Fibroblast of mammary gland (primary cell): ENCODE measurements around the gene FAM90A1.
"Not testable (repeated sequence)": the region's sequence is repeated elsewhere in the genome, so short reads cannot be mapped to it uniquely, and the experiment has no call there.

Experiments
- DNase-seq: peaks from one replicate; pipeline ENCODE4 v3.0.0-alpha.2; 2010; ENCODE audit warnings: low read depth
- H3K4me3 ChIP-seq: 2 replicates; pipeline ENCODE4 v1.5.1; 2011; ENCODE audit warnings: low read depth, mild to moderate bottlenecking, low read length, moderate library complexity; ENCODE audit not compliant: control insufficient read depth
- TF ChIP-seq, protein P1 (sequence below): conservative IDR thresholded peaks from 2 replicates; pipeline ENCODE4 v1.5.1; 2011; ENCODE audit warnings: low read depth, low read length, inconsistent platforms; ENCODE audit not compliant: control insufficient read depth, insufficient read depth

The FAM90A1 gene

DNA sequence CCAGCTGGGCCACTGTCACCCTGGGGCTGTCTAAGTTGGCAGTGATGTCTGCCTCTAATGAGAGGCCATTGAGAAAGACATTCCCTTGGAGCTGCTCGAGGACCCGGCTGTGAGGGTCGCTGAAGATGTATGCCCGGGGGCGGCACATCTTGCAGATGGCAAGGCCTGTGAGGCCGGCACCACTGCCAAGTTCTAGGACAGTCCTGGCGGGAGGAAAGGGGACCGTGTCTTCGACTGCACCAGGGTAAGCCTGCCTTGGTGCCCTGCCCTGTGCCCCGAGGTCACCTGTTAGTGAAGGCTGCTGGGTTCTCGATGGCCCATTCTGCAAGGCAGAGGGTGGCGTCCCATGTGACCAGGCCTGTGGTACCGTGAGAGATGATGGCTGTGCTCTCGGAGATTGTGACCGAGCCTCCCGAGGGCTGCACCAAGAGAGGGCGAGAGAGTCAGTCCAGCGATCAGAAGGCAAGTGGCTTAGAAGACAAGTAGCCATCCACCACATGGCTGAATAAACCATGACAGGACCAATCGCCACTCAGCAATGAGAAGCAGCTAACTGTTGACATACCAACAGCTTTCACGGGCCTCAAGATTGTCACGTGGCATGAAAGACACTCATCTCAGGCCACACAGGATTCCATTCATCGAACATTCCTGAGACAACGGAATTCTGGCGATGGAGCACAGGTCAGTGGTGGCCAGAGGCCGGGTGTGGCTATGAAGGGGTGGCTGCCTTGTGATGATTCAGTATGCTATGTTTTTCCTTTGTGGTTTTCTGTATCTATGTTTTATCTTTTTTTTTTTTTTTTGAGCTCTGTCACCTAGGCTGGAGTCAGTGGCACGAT is 8.1 kb upstream of the FAM90A1 start:
- DNase-seq, result peak; percentile 64
- not testable (repeated sequence) for H3K4me3 ChIP-seq

DNA sequence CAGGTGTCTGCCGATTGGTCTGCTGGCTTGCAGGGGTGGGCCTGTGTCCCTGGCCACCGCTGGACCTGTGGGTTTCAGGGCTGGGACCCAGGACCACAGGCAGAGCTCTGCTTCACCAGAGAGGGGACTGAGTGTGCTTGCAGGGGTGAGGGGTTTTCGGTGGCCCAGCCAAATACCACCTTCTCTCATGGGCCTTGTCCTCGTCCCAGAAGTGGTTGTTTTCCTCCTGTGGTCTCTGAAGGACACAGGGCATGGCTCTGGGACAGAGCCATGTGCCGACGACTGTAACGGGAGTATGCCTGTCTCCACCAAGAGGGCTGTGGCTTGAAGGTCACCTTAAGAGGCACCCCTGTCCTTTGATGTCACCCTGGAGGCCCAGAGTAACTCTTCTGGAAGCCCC is 7.3 kb upstream of the FAM90A1 start:
- DNase-seq, H3K4me3 ChIP-seq: not testable (repeated sequence)

GRCh38 chr12:8233935-8234495 is 6.6 kb upstream of the FAM90A1 start:
- DNase-seq, H3K4me3 ChIP-seq: not testable (repeated sequence)

DNA sequence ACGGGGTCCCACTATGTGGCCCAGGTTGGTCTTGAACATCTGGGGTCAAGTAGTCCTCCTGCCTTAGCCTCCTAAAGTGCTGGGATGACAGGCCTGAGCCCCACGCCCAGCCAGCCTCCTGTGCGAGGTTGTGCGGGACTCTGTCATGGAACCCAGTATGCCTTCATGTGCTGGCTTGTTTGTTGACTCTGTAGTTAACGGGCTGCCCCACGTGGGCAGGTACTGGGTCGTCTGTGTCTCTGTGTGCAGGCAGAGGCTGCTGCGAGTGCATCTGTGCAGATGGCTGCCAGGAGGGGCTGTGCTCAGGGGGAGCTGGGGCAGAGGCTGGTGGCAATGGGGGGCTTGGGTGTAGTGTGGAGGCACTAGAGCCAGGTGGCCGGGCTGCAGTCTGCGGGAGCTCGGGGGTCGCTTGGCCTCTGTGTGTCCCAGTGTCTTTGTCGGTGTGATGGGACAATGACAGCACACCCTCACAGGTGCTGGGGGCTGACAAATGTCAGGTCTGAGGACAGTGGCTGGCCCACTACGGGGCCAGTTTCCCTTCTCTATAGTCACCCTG is 6.0 kb upstream of the FAM90A1 start:
- H3K4me3 ChIP-seq, DNase-seq: not testable (repeated sequence)

GRCh38 chr12:8231666-8232608 is 4.5 kb upstream of the FAM90A1 start:
- H3K4me3 ChIP-seq, result not testable (repeated sequence)
- TF ChIP-seq, protein P1, sequence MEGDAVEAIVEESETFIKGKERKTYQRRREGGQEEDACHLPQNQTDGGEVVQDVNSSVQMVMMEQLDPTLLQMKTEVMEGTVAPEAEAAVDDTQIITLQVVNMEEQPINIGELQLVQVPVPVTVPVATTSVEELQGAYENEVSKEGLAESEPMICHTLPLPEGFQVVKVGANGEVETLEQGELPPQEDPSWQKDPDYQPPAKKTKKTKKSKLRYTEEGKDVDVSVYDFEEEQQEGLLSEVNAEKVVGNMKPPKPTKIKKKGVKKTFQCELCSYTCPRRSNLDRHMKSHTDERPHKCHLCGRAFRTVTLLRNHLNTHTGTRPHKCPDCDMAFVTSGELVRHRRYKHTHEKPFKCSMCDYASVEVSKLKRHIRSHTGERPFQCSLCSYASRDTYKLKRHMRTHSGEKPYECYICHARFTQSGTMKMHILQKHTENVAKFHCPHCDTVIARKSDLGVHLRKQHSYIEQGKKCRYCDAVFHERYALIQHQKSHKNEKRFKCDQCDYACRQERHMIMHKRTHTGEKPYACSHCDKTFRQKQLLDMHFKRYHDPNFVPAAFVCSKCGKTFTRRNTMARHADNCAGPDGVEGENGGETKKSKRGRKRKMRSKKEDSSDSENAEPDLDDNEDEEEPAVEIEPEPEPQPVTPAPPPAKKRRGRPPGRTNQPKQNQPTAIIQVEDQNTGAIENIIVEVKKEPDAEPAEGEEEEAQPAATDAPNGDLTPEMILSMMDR, result peak; percentile 50
- DNase-seq, result peak; percentile 68

DNA sequence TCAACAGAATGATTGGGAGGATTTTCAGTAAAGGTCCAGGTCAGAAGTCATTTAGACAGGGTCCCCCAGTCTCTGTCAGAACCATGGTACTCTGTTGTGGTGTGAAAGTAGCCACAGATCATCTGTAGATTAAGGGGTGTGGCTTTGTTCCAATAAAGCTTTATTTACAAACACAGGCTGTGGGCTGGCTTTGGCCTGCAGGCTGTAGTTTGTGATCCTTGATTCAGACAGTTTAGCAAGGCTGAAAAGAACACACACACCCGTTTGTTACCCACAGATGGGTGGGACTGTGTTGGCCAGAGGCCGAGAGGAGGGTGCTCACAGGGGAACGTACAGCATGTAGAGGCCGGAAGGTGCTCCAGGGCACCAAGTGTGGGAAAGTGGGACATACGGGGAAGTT is 3.6 kb upstream of the FAM90A1 start:
- DNase-seq, H3K4me3 ChIP-seq: not testable (repeated sequence)

DNA sequence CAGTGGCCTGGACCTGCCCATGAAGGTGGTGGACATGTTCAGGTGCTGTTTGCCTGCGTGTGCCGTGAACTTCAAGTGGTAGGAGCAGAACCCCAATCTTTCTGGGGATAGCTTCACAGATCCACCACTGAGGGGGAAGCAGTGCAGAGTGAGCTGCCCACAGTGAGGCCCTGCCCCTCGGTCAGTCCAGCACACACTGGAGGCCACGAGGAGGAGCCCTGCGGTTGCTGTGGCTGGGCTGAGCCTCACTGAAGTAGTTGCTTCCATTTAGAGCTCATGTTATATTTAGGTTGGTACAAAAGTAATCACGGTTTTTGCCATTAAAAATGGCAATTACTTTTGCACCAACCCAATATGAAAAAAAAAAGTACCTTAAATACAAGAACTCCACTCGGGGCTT is 2.1 kb upstream of the FAM90A1 start:
- DNase-seq, result not testable (repeated sequence)

GRCh38 chr12:8228607-8229006 is 1.2 kb upstream of the FAM90A1 start:
- not testable (repeated sequence) for DNase-seq, H3K4me3 ChIP-seq

More for the DNA sequence above, 2.1 kb upstream of the FAM90A1 start:
- not testable (repeated sequence) for H3K4me3 ChIP-seq

DNA sequence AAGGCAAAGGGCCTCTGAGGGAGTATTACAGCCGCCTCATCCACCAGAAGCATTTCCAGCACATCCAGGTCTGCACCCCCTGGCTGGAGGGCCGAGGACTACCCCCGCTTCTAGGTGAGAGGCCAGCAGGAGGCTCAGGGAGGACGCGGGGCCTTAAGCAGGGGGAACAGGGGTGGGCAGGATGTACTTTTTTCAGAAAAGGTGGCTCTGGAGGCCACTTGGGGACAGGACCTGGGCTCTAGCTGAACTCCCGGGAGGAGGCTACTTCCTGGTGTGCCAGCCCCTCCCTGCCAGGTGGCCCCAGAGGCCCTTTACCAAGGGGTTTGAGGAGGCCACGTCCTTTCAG is 287 bp upstream of the FAM90A1 start:
- DNase-seq, H3K4me3 ChIP-seq: not testable (repeated sequence)

DNA sequence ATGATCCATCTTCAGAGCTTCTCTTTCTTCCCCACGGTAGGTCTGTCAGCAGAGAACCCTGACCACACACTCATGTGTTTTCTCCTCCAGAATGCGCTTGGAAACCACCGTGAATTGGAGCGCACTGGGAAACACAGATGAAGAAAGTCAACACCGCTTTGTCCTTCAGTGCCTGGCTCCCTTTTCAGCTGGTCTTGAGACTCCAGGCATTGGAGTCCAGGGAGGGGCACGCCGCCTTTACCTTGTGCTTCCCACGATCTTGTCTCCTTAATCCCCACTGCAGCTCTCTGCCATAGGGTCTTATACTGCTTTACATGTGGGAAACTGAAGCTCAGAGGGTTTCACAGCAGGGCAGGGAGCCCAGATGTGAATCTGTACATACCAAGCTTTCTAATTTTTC is 1.1 kb downstream of the FAM90A1 start:
- no peak overlapping the region for H3K4me3 ChIP-seq
- TF ChIP-seq, protein P1, result no peak
- no peak for DNase-seq

- H3K4me3 ChIP-seq, DNase-seq: not testable (repeated sequence)
Measured at GRCh38 chr12:8224782-8225181, 2.6 kb downstream of the FAM90A1 start.

DNA sequence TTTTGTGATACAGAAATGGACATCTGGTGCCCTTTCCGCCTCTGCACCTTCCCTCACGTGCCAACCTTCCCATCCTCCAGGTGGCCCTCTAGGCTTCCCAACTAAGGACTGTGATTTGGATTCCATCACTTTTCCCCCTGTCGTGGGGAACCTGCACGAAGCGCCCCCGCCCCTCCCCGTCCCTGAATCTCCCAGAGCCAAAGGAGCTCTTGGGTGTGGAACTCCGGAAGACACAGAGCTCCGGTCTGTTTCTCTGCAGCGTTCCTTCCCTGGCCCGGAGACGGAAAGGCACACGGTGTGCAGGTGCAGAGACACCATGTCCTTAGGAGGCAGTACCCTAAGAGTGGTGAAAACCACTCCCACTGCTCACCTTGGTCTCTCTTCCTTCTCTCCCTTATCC is 3.8 kb downstream of the FAM90A1 start:
- not testable (repeated sequence) for DNase-seq

GRCh38 chr12:8222303-8222702 is 5.1 kb downstream of the FAM90A1 start:
- DNase-seq, H3K4me3 ChIP-seq: not testable (repeated sequence)

More for the DNA sequence above, 3.8 kb downstream of the FAM90A1 start:
- not testable (repeated sequence) for H3K4me3 ChIP-seq

GRCh38 chr12:8221844-8222243 is 5.6 kb downstream of the FAM90A1 start:
- H3K4me3 ChIP-seq, DNase-seq: not testable (repeated sequence)

DNA sequence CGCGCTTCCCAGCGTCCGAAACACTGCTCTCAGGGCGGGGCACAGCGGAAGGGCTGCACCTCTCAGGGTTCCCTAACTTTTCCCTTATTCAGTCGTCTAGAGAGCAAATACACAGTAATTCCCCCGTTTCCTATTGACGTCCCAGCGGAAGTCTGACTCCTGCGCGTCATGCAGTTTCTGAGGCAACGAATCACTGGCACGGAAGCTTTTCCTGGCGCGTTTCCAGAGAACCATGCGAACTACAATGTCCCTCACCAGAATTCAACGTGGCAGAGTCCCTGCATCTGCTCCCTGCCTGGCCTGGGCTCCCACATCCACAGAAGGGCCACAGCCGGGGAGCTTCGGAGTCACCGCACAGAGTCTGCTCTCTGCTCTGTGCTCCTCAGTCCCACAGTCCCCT is 6.0 kb downstream of the FAM90A1 start:
- H3K4me3 ChIP-seq, DNase-seq: not testable (repeated sequence)
